ENCODE data around the gene SPTBN1. TPM values are rescaled to one million over a fixed set of nuclear protein-coding genes. Genes with fewer than 3 reads are reported as not detected.

SPTBN1 gene
- total and polyA plus RNA-seq, 2 of the 4 experiments (the other 2 are of a cell fraction), result 49.1 to 241 TPM

- DNase-seq, result peak; percentile 97
- in situ Hi-C loops (cut with MboI; ENCODE audit: low sequenced_read_pairs) (no loop called here), dilution Hi-C loops (cut with HindIII; ENCODE audit: low sequenced_read_pairs, unreplicated experiment) (no loop called here), intact Hi-C loops (cut with micrococcal nuclease) (loop anchor here (1.0 to 5.0 kb wide), 3 partner anchors 11 to 395 kb away; a partner anchor contains a TSS)
- Histone ChIP-seq H4K20me1 (ENCODE audit: insufficient read depth, low read length) (peaks cover 31% of the 10 kb centered on the region; the same call in 1 of the 2 replicates), H4K8ac (ENCODE audit: low read depth in 2 of 2, low read length in 2 of 2) (peak overlapping the region; percentile 22 to 50; a peak in 3 of 4 replicates), H3K4me3 (ENCODE audit: insufficient read depth, low read depth, low read length) (no peak overlapping the region), H3K9me1 (ENCODE audit: insufficient read depth, low read length) (peaks cover 34% of the 10 kb centered on the region), H3K18ac (ENCODE audit: low read depth, low read length) (peak overlapping the region; percentile 46; the same call in 1 of the 2 replicates), H3K27ac (ENCODE audit: insufficient read depth, low read length) (peak overlapping the region; percentile 16), H2AK5ac (ENCODE audit: low read depth, low read length) (peak overlapping the region; percentile 51), H2BK5ac (ENCODE audit: low read depth, low read length, poor library complexity, severe bottlenecking) (peak overlapping the region; percentile 65), H3K79me1 (ENCODE audit: low read depth in 1 of 2, low read length in 2 of 2) (peaks cover 49 to 83% of the 10 kb centered on the region in 2 experiments), H2AFZ (replicated peaks; ENCODE audit: low read length, poor library complexity) (no peak overlapping the region), H2BK20ac (ENCODE audit: low read depth, low read length) (peak overlapping the region; percentile 77; the same call in 1 of the 2 replicates), H3K23ac (ENCODE audit: low read depth, low read length) (peak overlapping the region; percentile 65; the same call in 1 of the 2 replicates), H3K36me3 (ENCODE audit: control insufficient read depth, insufficient read depth, low read length) (no peaks in the 10 kb centered on the region), H3K4me2 (ENCODE audit: low read depth, low read length) (peak overlapping the region; percentile 64), H3K27me3 (ENCODE audit: control insufficient read depth, insufficient read depth, low read length) (no peaks in the 10 kb centered on the region), H3K14ac (replicated peaks; ENCODE audit: low read depth, low read length) (peak overlapping the region; percentile 49; the same call in 1 of the 2 replicates), H4K91ac (ENCODE audit: insufficient read depth, low read depth, low read length) (peak overlapping the region; percentile 72), H3K4me1 (ENCODE audit: control insufficient read depth, insufficient read depth, low read length) (peaks cover 35% of the 10 kb centered on the region), H4K5ac (ENCODE audit: low read depth, low read length) (no peak overlapping the region), H2BK120ac (ENCODE audit: low read depth, low read length) (peak overlapping the region; percentile 78), H2BK15ac (ENCODE audit: low read depth, low read length) (peak overlapping the region; percentile 3; the same call in 1 of the 3 replicates), H3K56ac (ENCODE audit: extremely low read depth, insufficient read depth, low read length) (peak overlapping the region; percentile 72; the same call in 1 of the 2 replicates), H2AK9ac (replicated peaks; ENCODE audit: low read depth, low read length, poor library complexity) (no peak overlapping the region), H3K9me3 (ENCODE audit: control insufficient read depth, insufficient read depth, low read length) (no peaks in the 10 kb centered on the region), H3K9ac (ENCODE audit: low read depth, low read length) (no peak overlapping the region), H3K4ac (ENCODE audit: low read depth, low read length) (peak overlapping the region; percentile 66)
- ChIA-PET POLR2A (ENCODE audit: unreplicated experiment) (no interaction called here), CTCF (no interaction called here)
- no CpG with 5 or more reads among the region's 10 CpGs for WGBS, 2 experiments (ENCODE audit: extremely low coverage in 2 of 2, insufficient read length in 1 of 2)
- no TSS peak for BruUV-seq (replicated peaks)
- peak; percentile 79 for ATAC-seq (ENCODE audit: low read depth)
- TF ChIP-seq SMC3 (IDR thresholded peaks at IDR 0.05; ENCODE audit: low read depth, low read length) (0 out of 2 replicates have a peak, but pooled peaks have one; percentile 28), RFX5 (IDR thresholded peaks at IDR 0.05; ENCODE audit: low read depth, low read length) (no peak), NFE2L2 (IDR thresholded peaks at IDR 0.05; ENCODE audit: low read depth, low read length) (no peak), RAD21 (IDR thresholded peaks at IDR 0.05; ENCODE audit: low read length) (peak; percentile 31; the same call in 1 of the 2 replicates), CEBPB (IDR thresholded peaks at IDR 0.05; ENCODE audit: low read depth, low read length) (peak; percentile 81), POLR2A (IDR thresholded peaks at IDR 0.05; ENCODE audit: low read depth, low read length) (no peak; the same call in 1 of the 2 replicates), MXI1 (IDR thresholded peaks at IDR 0.05; ENCODE audit: borderline replicate concordance, low read depth, low read length) (peak; percentile 71), MAZ (IDR thresholded peaks at IDR 0.05; ENCODE audit: borderline replicate concordance, low read depth, low read length) (peak; percentile 89), BHLHE40 (IDR thresholded peaks at IDR 0.05; ENCODE audit: low read depth, low read length) (0 out of 2 replicates have a peak, but pooled peaks have one; percentile 30), CTCF (conservative IDR thresholded peaks at IDR 0.05; ENCODE audit: low read depth, low read length) (no peak), RCOR1 (IDR thresholded peaks at IDR 0.05; ENCODE audit: insufficient replicate concordance, low read length) (no peak), ELK1 (IDR thresholded peaks at IDR 0.05; ENCODE audit: borderline replicate concordance, low read depth, low read length) (no peak), FOS (IDR thresholded peaks at IDR 0.05; ENCODE audit: low read depth, low read length) (no peak), MAFK (IDR thresholded peaks at IDR 0.05; ENCODE audit: low read depth, low read length) (peak; percentile 29; the same call in 1 of the 2 replicates)
Observed at GRCh38 chr2:54570925-54571694, 115.0 kb downstream of the SPTBN1 start.

Measured in IMR-90 (cell line).